Measurements from ENCODE around the gene KCNN3.

- TF ChIP-seq SMAD1 (CRISPR knock-in tag; IDR thresholded peaks at IDR 0.05; ENCODE audit: borderline replicate concordance, low read depth) = no peak
- no peak for TF ChIP-seq ETV6 (CRISPR knock-in tag; conservative IDR thresholded peaks at IDR 0.05)
These were observed 141.0 kb downstream of the KCNN3 start for GRCh38 chr1:154729031-154729442.

Measured in HepG2 (cell line).